Kidney epithelial cell (primary cell): ENCODE data around the gene MRPL32. TPM values are rescaled to one million over a fixed set of nuclear protein-coding genes. Genes with fewer than 3 reads are reported as not detected.

ENCODE experiments used
- DNase-seq: peaks from one replicate; pipeline ENCODE4 v3.0.0-alpha.2; 2010; ENCODE audit warnings: low read depth
- H3K27me3 ChIP-seq: 2 replicates; pipeline ENCODE4 v1.6.0; 2011; ENCODE audit warnings: low read length; ENCODE audit not compliant: control insufficient read depth, insufficient read depth
- H3K36me3 ChIP-seq: 2 replicates; pipeline ENCODE4 v1.5.1; 2011; ENCODE audit warnings: low read length; ENCODE audit not compliant: control insufficient read depth, insufficient read depth
- H3K4me3 ChIP-seq: 2 replicates; pipeline ENCODE4 v1.5.1; 2011; ENCODE audit warnings: low read depth, mild to moderate bottlenecking, control low read depth, low read length
- total RNA-seq: library from RNA; depleted of rRNA; stranded (reverse); fragments of >200 nt; gene quantifications from 2 replicates; pipeline ENCODE4 v1.2.3, GENCODE V29; 2015
- TF ChIP-seq, protein P1 (sequence below): IDR thresholded peaks from 2 replicates; pipeline ENCODE4 v1.5.1; 2011; ENCODE audit warnings: mild to moderate bottlenecking, moderate library complexity, low read length, control low read depth, inconsistent platforms; ENCODE audit not compliant: insufficient read depth, poor library complexity, severe bottlenecking

Gene MRPL32
- total RNA-seq, 1 donor from 2014 or later, result 97.9 TPM

DNA sequence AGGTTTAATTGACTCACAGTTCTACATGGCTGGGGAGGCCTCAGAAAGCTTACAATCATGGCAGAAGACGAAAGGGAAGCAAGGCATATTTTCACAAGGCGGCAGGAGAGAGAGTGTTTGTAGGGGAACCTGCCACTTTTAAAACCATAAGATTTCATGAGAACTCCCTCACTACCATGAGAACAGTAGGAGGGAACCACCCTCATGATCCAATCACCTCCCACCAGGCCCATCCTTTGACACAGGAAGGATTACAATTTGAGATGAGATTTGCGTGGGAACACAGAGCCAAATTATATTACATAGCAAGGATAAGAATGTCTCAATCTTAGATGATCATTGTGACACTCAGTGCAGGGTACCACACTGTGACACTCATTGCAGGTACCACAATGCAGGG, 44.2 kb downstream of the MRPL32 start:
- Histone ChIP-seq H3K4me3 (no peak overlapping the region), H3K36me3 (no peaks in the 10 kb centered on the region), H3K27me3 (no peaks in the 10 kb centered on the region)
- no peak for DNase-seq
- TF ChIP-seq, protein P1, sequence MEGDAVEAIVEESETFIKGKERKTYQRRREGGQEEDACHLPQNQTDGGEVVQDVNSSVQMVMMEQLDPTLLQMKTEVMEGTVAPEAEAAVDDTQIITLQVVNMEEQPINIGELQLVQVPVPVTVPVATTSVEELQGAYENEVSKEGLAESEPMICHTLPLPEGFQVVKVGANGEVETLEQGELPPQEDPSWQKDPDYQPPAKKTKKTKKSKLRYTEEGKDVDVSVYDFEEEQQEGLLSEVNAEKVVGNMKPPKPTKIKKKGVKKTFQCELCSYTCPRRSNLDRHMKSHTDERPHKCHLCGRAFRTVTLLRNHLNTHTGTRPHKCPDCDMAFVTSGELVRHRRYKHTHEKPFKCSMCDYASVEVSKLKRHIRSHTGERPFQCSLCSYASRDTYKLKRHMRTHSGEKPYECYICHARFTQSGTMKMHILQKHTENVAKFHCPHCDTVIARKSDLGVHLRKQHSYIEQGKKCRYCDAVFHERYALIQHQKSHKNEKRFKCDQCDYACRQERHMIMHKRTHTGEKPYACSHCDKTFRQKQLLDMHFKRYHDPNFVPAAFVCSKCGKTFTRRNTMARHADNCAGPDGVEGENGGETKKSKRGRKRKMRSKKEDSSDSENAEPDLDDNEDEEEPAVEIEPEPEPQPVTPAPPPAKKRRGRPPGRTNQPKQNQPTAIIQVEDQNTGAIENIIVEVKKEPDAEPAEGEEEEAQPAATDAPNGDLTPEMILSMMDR, result no peak

DNA sequence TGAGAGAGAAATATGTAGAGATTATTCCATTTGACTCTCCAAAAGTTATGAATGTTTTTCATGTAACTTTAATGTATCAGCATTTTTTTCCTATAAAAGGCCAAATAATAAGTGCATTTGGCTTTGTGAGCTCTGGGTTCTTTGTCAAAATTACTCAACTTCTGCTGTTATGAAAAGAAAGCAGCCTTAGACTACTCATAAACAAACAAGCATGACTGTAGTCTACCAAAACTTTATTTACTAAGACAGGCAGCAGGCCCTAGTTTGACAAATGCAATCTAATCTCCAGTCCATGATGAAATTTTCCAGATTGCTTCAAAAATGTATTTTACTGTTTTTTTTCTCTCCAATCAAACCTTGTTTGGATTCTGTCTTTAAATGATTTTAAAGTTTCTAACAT, 46.3 kb downstream of the MRPL32 start:
- Histone ChIP-seq H3K27me3 (no peaks in the 10 kb centered on the region), H3K36me3 (no peaks in the 10 kb centered on the region), H3K4me3 (no peak overlapping the region)
- TF ChIP-seq, protein P1, result no peak
- DNase-seq, result no peak

DNA sequence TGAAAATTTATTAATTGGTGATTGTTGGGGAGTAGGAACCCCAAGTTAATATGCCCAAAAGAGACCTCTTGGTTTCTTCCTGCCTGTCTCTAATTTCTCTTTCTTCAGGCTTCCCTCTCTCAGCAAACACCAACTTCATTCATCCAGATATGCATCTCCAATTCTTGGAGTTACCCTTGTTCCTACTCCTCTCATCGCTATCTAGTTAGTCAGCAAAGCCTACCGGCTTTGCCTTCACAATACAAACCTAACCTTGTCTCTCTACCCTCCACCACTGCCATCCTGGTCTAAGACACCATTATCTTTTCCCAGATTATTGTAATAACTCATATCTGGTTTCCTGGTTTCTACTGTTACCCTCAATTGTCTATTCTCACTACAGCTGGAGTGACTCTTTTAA, 47.9 kb downstream of the MRPL32 start:
- TF ChIP-seq, protein P1, result no peak
- H3K36me3 ChIP-seq, result no peaks in the 10 kb centered on the region
- no peaks in the 10 kb centered on the region for H3K27me3 ChIP-seq
- DNase-seq, result no peak
- no peak overlapping the region for H3K4me3 ChIP-seq

DNA sequence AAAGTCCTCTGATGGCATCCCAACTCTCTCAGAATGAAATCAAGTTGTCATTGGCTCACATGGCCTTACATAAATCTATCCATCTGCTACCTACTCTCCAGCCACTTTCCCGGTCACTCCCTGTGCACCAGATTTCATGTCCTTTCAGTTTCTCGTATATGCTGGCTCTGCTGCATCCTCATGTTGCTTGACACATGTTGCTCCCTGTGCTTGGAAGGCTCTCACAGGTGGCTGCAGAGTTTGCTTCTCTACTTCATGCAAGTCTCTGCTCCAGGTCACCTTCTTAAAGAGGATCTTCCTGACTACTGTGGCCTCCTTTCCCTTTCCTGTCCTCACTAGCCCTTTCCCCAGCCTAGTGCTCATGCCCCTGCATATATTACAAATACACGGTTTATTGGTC, 48.3 kb downstream of the MRPL32 start:
- Histone ChIP-seq H3K36me3 (no peaks in the 10 kb centered on the region), H3K4me3 (no peak overlapping the region), H3K27me3 (no peaks in the 10 kb centered on the region)
- TF ChIP-seq, protein P1, result no peak
- no peak for DNase-seq

DNA sequence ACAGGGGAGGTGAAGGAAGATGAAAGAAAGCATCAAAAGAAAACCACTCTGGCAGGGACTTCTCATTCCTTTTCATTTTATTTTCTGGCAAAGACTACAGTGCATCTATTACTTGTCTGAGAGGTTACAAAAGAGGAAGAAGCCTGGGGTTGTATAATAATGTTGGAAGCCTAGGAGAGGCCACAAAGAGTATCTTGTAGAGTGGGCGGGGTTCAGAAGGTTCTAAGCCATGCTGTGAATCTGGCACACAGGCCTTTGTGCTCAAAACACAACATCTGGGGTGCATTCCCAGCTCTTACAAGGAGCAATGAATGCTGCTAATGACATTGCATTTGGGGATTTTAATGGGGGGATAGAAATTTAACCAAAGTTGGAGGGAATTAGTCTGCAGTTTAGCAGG, 49.4 kb downstream of the MRPL32 start:
- H3K4me3 ChIP-seq, result no peak overlapping the region
- no peaks in the 10 kb centered on the region for H3K27me3 ChIP-seq
- no peaks in the 10 kb centered on the region for H3K36me3 ChIP-seq
- TF ChIP-seq, protein P1, result no peak
- DNase-seq, result no peak

DNA sequence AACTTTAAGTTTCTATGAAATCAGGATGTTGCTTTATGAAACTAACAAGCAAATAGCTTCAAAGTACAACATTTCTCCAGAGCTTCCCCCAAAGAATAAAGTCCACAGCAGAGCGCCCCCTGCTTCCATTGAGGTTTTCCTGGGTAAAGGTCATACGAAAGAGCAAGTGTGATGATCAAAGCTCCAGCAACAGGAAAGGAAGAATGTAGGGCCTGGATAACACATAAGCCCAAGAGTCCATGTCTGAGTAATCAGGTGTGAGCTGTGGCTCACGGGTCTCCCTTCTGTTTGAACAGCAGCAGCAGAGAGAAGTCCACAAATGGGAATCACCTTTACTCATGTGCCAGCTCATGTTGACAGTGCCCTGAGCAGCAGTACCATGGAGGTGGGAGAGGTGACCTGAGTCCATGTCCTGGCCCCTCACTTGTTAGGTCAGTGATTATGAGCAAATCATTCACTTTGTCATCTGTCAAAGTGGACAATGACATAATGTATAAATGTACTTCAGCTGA, 50.5 kb downstream of the MRPL32 start:
- no peak for DNase-seq
- TF ChIP-seq, protein P1, result no peak
- Histone ChIP-seq H3K4me3 (no peak overlapping the region), H3K27me3 (no peaks in the 10 kb centered on the region), H3K36me3 (no peaks in the 10 kb centered on the region)
